Limb (tissue), 2 donors: ENCODE measurements around the gene PXDN.
"Not testable (repeated sequence)": the region's sequence is repeated elsewhere in the genome, so short reads cannot be mapped to it uniquely, and the experiment has no call there.

Experiments used
- DNase-seq, 2 donors: peaks; one replicate each; pipeline ENCODE4 v3.0.0-alpha.2; 2016; ENCODE audit errors: extremely low spot score in 2 of 2

The PXDN gene

GRCh38 chr2:1704631-1705556 is 39.4 kb downstream of the PXDN start:
- no peak for DNase-seq

GRCh38 chr2:1702186-1702565 is 42.1 kb downstream of the PXDN start:
- DNase-seq = no peak

DNA sequence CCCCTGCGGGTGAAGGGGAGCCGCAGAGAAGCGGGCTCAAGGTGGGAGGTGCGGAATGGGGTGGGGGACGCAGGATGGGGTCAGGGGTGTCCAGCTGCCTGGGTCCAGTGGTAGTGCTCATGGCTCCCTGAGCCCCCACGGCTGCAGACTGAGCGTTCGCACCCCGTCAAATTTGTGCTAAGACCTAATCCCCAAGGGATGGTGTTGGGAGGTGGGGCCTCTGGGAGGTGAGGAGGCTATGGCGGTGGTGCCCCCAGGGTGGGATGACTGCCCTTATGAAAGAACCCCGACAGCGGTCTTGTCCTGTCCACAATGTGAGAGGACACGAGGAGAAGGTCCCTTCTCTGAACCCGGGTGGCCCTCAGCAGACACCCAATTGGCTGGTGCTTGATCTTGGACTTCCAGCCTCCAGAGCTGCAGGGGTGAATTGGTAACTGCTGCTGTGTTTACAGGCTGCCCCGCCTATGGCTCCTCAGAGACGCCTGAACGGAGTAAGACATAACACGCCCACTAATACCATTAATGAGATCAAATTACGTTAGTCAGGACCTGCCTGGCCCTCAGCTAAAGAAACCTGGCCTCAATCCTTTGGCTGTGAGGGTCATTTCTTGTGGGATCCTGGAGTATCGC is 42.6 kb downstream of the PXDN start:
- DNase-seq = peak in 1 of 2 donors; percentile 25

DNA sequence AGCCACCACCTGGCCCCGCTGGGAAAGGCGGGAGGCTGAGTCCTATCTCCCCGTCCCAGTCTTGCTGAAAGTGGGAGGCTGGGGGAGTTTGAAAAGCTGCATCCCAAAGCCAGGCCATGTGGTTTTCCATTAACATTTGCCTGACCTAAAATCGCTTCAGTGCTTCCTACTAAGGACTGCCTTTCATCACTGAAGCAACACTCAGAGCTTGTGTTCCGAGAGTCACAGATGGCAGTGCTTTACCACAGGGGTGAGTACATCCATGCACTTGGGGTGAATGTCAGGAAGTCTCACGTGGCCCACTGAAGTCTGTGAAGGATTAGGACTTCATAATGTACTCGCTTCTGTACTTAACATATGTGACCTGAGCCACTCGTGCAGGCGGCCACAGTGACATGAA is 43.3 kb downstream of the PXDN start:
- DNase-seq = no peak

DNA sequence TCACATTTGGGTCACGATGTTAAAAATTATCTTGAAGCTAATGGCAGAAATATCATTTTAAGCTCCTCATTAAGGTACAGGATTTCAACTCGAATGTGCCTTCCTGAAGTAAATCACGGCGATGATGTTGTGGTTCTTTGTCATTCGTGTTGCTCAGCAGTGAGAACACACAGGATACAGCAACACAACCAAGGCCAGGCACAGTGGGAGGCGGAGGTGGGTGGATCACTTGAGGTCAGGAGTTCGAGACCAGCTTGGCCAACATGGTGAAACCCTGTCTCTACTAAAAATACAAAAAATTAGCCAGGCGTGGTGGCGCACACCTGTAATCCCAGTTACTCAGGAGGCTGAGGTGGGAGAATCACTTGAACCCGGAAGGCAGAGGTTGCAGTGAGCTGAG is 43.9 kb downstream of the PXDN start:
- not testable (repeated sequence) for DNase-seq

- DNase-seq = no peak
Measured at GRCh38 chr2:1698188-1698945, 45.9 kb downstream of the PXDN start.

DNA sequence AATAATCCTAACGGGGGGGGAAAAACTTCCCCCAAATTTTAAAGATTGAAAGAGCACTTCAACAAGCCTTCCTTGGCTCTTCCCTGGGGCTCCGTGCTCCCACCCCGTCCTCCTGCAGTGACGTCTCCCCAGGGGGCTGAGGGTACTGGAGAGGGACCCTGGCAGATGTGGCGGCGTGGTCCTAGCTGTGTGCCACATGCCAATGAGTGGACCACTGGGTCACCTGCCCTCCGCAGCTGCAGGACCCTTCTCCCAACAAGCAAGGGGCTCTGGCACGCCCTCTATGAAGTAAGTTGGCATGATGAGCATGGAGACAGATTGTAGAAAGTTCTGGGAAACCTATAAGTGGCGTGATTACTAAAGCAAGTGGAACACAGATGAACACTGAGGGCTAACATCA is 46.7 kb downstream of the PXDN start:
- no peak for DNase-seq

GRCh38 chr2:1696472-1696871 is 47.8 kb downstream of the PXDN start:
- DNase-seq = no peak

DNA sequence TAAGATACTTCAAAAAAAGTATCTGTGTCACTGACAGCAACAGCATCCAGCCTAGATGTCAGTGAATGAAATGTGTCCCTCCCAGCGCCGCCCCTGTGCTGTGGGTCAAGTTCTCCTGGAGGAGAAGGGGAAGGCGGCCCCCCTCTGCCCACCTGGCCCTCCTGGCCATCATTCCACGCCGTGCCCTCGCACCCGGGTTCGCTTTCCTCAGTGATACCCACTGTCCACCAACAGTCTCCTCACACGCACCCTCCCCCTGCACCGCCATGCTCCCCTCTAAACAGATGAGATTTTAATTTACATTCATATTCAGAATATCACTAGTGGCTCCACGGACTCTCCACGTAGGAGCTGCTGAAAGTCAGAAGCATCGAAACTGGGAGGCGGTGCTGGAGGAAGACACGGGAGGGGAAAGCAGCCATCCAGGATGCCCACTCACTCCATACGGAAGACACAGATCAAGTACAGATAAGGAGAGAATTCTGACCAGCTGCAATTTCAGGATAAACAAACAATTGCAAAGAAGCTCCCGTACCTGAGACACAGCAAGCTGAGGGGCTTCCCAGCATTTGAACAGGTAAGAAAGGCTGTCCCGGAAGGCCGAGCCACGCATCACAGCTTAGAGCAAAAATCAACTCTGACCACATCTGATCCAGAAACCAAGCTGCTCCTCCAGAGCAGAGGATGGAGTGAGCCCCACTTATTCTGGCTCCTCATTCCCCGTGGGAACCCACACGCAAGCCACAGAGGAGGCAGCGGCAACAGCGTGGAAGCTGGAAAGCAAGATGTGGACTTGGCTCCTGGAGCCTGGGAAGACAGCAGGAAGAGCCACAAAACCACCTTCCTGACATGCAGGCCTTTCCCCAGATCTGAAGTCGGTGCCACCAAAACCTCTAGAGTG is 49.7 kb downstream of the PXDN start:
- no peak for DNase-seq

- DNase-seq = no peak
Measured at GRCh38 chr2:1693723-1694122, 50.6 kb downstream of the PXDN start.

- no peak for DNase-seq
Measured at GRCh38 chr2:1692342-1692741, 52.0 kb downstream of the PXDN start.

DNA sequence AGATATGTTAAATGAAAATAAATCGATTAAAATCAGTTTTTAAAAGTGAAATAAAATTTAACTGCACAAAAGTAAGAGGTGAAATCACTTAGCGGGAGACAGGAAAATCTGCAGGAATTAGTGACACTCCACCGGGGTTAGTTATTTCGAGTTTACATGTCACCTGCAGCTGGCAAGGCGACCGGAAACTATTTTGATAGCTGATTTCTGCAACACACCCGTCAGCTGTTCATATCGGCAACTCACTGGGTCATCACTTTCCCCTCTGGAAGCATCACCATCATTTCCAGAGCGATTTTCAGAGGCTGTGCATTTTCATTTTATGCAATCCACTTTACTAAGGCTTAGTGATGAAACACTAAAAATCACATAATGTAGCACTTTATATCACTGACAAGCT is 52.9 kb downstream of the PXDN start:
- no peak for DNase-seq

DNA sequence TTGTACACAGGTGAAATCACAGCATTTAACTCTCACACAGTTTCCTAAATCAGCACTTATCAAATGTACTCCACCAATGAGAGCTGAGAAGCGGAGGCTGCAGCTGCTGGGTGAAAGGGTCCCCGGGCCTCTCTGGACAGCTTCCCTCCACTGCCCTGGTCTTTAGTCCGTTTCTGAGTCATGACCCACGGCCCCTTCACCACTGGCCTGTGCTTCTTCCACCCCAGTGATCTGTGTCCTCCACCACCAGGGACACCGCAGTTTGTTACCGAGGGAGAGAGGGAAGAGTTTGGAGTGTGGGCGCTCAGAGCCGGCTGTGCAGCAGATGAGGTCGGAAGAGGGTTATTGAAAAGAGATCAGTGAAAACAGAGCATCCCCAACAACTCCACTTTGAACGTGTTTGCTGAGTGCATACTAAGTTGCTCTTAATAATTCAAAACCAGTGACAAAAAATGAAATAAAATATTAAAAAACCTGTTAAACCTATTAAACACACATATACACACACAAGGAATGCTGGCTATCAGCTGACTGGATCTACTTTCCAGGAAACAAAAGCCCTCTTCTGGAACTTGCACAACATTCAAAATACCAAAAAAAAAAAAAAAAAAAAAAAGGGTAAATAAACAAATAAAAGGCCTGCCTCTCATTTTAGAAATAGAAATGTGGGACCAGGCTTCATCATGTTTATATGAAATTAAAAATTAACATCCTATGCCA is 54.1 kb downstream of the PXDN start:
- DNase-seq = no peak

DNA sequence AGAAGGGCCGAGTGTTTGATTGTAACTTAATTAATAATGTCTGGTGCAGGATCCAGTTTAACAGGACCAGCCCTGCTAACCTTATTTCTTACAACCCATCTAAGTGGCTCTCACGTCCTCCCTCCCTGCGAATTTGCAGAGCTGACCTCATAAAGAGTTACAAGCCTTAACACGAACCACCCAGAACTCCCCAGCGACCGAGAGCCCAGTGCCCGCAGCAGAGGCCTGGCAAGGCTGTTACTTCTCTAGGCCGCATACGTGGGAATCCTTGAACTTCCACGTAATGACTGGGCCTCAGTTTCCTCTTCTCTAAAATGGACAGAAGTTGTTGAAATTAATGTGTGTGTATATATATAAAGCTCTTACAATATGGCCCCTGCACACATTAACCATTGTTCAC is 55.5 kb downstream of the PXDN start:
- DNase-seq = no peak

DNA sequence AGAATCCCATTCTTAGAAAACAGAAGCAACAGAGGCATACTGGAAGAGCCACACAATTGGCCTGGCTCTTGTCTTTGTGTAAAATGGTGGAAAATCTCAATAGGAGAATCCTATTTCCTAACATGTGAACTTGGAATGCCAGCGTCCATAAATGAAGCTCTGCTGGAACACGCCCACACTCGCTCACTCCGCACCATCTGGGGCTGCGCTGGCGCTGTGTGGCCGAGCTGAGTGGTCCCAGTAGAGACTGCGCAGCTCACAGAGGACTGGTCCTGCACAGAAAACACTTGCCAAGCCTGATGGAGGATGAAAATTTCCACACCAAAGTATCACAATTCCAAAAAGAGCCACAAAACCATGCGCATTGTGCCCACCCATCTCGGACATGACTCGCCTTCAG is 56.2 kb downstream of the PXDN start:
- no peak for DNase-seq

GRCh38 chr2:1687254-1687653 is 57.1 kb downstream of the PXDN start:
- DNase-seq = no peak

DNA sequence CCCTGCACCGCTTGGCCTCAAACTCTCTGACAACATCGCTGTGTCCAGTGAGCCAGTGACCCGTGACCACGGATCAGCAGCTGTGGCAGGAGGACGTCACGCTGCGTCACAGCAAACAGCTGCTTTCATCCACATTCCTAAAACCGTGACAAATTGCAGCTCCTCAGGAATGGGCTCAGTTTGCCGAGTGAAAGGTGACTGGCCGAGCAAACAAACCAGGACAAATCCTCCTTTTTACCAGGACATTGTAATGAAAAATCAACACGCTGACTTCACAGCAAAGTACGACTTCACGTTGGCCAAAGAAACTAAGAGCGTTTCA is 57.6 kb downstream of the PXDN start:
- no peak for DNase-seq

DNA sequence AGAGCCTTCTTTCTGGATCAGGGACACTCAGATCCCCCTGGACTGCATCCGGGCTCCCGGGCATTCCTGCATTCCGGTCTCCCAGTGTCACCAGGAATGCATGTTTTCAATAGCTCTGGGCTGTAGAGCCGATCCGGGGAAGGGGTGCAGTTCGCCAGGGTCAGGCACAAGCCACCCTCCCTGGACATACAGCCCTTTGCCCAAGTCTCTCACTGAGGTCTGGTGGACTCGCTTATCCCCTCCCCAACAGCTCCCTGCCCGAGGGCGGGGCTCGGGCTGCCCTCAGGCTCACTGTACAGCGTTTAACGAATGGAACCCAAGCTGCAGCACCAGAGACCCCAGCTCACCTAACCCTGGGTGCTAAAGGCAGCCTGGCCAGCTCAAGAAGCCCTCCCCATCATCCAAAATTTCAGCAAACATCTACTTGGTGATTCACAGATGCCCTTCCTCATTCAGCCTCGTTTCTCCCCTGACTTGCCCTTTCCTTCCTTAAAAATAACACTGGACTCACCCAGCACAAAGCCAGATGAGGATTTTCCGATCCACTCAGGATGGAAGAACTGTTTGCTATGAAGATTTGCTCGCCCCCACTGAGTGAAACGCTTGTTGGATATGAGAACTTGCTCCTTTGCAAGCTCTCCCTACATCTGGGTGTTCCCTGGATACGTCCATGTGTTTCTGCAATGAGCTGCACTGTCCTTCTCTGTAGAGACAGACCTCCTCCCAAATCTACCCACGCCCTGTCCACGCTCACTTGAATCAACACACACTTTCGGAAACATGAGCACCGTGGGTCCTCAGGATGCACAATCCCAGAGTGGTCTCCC is 58.1 kb downstream of the PXDN start:
- DNase-seq = no peak

DNA sequence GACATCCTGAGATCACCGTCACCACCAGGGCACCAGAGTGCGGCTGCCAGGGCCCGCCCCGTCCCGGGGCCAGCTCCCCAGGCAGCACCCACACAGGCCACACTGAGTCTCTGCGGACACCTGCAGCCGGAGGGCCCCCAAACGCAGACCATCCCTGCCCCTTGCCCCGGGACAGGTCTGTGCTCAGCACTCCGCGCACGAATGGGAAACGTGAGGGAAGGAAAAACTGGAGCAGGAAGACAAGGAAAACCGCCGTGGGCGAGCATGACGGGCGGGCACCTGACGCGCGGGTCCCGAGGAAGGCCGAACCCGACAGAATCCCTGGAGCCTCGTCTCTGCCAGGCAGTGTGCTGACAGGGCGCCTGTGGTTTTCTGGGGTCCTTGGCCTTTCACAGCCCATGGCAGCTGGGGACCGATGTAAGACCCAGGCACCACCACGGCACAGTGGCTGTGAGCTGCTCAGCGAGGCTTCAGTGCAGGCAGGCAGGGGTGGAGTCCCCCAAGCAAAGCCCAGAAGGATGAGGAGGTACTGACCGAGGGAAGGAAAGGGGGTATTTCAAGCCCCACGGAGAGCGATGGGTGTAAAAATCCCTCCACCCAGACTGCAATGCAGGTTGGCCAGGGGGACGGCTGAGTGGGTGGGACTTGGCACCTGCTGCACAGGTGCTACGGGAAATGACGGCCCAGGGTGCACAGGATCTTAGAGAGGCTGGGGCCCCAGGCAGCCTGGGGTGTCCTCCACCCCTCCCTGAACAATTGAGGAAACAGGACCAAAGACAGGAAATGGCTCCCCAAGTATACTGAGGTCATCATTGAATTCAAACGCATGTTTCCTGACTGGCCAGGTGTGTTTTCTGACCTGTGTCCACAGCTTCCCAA is 59.0 kb downstream of the PXDN start:
- DNase-seq = peak in 1 of 2 donors; percentile 25
